HPDE6-E6E7 (cell line): ENCODE results near the gene ODAD2.
A peak's percentile ranks its signal among the peaks of the same experiment; 100 is the strongest.

Experiments
- DNase-seq: peaks from one replicate; pipeline ENCODE4 v3.0.0; 2011; ENCODE audit warnings: missing footprints; ENCODE audit errors: extremely low spot score

ODAD2 gene

DNA sequence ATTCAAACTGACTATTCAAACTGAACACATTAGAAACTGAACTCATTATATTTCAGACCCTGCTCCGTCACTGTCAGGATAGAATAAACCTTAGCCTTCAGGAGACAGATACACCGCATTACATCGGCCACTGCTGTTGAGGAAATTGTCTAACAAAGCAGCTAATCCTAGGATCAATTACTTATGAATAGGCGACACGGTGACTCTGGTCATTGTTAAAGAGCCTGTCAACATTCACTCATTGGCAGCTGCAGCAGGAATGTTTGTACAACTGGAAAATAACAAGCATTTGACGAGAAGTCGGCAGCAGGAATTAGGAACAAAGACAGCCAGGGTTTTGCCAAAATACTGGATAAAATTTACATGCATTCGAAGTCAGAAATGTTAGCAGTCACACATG, 141.3 kb downstream of the ODAD2 start:
- no peak for DNase-seq

DNA sequence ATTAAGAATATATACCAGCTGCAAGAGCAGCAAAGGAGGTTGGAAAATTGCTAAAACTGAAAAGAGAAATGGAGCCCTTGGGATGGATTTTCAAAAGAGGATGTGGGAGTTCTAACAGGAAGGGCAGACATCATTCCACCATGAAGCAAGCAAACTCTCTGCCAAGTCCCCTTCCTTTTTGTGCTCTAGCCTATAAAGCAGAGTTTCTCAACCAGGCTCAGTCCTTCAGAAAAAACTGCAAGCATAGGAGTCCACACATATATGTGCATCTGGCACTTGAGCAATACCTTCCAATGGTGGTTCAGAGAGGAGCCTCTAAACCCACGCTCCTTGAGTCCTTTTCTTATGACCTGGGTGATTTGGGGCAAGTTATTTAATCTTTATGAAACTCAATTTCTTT, 154.7 kb downstream of the ODAD2 start:
- DNase-seq: no peak

DNA sequence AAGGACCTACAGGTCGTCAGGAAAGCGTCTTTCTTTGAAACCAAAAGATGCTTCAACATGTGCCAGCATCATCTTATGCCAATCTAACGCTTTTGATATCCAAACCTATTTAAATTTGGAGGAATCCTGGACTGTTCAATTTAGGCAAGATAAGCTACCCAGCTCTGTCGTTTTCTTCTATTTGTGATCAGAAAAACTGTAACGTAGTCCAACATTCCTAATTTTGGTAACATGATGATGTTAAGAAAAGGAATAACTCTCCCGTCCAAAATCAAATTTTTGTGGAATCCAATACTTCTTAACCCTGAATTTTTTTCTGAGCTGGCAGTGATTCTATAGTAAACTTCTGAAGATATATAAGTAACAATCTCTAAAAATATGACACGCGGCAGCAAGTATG, 160.0 kb downstream of the ODAD2 start:
- DNase-seq: no peak

DNA sequence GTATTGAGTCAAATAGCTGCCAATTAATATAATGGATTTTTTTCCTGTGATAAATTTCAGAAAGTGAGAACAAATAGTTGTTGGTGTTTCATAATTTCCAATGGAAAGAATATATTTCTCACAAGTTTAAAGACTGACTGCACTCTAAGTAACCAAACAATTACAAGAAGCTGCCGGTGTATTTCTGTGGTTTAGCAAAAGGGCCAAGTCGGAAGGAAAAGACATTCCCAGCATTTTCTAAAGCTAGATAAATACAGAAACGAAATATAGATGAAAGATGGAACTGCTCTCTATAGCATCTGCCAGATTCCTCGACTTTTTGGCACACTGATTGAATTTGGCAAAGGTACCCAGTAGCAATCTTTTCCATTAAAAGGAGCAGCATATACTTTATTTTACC, 160.5 kb downstream of the ODAD2 start:
- DNase-seq: no peak

DNA sequence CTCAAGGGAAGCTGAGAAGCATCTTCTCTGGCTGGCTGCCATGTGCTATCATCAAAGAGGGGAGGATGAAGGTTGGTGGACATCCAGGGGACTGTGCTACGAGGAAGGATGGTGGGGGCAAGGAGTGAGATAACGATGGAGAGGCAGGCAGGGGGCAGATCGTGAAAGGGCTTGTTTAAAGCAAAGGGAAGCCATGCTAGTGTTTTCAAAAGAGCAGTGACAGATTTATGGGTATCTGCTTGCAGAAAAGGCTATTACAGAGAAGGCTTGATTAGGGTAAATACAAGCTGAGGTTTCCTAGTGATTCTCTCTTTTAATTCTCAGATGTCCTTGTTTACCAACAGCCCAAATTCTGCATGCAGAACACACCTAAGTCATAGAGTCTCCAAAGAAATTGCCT, 164.4 kb downstream of the ODAD2 start:
- DNase-seq: no peak

DNA sequence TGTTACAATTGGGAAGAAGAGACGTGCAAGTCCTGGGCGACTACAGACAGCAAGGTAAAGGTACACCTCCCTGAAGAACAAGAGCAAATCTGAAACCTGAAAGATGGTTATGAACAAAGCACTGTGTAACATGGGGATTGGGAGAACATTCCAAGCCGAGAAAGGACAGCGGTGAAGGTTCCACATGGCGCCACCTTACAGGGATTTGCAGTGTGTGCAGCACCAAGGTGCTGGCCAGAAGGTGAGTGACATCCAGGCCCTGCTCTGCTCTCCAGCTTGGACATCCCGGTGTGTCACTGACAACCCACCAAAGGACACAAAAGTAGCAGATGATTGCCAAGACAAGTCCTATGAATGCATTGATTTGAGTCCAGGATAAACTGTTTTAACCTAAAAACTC, 165.1 kb downstream of the ODAD2 start:
- no peak for DNase-seq

DNA sequence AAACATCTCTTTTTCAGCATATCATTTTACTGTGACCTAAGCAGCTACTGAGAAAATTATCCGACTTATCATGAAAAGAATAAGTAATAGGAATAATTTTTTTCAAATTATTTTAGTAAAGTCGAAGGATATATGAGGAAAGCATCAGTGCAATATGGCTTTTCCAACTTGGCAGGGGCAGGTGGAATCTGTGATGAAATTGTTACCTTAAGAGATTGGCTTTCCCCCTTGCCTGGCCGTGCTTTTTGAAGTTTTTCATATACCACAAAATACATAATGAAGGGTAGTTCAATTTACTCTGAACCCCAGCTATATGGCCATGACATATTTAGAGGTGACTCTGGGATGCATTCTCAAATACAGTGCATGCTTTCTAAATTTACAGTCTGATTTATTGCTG, 166.1 kb downstream of the ODAD2 start:
- no peak for DNase-seq

DNA sequence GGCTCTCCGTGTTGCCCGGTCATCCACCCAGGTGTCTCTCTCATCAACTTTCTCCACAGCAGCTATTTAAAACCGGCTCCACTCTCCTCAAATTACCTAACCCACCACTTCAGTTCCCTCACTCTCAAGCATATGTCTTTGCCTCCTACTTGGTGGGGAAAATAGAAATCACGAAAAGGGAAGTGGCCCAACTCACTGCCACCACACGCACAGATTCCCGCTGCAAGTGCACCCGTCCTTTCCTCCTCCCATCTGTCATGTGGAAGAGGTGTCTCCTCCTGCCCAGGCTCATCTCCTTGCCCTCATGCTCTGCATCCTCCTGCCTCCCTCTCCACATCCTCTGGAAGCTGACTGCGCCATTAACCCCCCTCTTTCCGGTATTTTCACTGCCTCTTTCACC, 172.5 kb downstream of the ODAD2 start:
- DNase-seq: no peak

DNA sequence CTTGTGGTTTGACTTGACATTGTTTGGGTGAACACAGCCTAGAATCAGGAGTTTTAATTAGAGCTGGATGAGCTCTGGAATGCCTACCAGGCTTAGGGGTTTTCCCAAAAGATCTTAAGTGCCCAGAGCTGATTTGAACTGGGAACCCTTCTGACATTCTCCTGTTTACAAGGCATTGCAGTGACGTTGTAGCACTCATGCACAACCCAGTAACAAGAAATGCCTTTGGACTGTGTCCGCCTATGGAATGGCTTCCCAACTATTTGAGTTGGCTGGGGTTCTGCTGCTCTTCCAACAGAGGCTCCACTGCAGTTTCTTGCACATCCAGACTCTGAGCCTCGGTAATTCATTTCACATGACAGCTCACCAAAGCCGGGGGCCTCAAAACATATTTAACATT, 176.6 kb downstream of the ODAD2 start:
- DNase-seq: no peak

DNA sequence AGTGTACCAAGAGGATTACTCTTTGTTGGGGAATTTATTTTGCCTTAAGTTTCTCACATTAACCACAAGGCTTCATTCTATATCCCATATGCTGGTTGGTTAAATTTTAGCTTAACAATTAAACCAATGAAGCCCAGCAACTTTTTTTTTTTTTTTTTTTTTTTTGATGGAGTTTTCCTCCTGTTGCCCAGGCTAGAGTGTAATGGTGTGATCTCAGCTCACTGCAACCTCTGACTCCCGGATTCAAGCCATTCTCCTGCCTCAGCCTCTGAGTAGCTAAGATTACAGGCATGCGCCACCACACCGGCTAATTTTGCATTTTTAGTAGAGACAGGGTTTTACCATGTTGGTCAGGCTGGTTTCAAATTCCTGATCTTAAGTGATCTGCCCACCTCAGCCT, 178.2 kb downstream of the ODAD2 start:
- DNase-seq: no peak

DNA sequence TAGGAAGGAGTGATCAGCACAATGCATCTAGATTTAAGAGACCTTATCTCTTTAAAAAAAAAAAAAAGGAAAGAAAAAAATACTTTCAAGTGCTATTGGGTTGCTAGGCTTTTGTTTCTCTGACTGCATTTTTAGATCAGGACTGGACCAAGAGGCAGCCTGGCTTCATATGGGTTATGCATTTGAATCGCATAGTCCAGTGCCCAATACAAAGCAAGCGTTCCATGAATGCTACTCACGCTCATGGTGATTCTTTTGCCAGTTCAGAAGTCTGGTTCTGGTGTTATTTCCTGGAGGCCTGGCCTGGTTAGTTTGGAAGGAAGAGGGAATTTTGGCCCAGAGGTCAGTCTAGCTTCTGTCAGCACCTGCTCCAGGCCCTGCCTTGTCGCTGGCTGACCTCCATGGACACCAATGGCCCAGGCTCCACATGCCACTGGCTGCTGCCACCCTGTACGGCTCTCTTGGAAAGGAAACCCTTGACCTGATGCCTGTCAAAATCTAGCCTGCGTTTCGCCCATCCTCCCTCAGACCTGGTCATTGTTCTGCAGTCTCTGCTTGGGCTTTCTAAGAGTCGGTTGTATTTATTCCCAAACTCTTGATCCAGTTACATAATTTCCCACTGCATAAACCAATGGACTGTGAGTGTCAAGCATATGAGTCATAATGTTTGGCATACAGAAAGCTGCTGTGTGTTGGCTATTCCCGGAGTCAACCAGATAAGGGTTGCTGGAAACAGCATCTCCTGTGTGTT, 178.9 kb downstream of the ODAD2 start:
- DNase-seq: peak; percentile 1

DNA sequence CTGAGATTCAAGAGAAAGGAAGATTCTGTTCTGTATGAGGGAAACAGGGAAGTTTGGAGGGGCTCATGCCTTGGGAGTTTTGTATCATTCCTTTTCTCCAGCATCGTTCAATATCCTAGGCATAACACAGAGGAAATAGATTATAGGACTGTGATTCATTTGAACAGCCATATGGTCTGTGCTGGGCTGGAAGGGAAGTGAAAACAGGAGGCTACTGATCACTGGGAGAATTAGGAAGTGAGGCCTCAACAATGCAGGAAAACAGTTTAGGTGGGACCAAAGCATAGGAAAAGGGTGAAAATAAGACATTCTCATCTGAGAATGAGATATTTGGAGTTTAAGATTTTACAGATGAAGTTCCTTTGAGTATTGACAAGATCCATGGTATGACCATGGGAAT, 182.6 kb downstream of the ODAD2 start:
- no peak for DNase-seq

DNA sequence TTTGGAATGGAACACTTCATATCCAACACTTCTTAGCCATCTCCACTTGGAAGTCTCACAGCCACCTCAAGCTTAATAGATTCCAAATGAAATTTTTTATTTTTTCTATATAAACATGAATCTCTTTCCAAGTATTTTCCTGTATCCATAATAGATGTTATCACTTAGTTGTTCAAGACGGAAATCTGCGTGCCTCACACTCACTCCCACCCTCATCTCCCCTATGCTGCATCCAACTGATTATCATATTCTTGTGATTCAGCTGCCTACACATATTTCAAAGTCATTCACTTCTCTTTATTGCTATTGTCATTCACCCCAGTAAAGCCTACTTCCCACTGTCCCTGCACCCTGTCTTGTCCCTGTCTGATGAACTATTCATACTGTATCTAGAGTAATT, 183.0 kb downstream of the ODAD2 start:
- DNase-seq: no peak

DNA sequence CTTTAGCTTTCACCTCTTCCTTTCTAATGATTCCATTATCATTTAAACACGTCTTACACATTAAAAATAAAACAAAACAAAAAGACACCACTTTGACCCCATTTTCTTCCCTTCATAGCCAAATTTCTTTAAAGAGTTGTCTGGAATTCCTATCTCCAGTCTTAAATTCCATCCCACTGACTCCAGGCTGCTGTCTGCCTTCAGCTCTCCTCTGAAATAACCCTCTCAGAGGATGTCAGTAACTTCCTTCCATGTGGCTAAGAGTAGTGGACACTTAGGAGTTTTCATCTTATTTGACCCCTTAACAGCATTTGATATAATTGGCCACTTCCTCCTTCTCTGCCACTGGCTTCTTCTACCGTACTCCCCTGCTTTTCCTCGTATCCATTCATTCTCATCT, 183.6 kb downstream of the ODAD2 start:
- DNase-seq: no peak

DNA sequence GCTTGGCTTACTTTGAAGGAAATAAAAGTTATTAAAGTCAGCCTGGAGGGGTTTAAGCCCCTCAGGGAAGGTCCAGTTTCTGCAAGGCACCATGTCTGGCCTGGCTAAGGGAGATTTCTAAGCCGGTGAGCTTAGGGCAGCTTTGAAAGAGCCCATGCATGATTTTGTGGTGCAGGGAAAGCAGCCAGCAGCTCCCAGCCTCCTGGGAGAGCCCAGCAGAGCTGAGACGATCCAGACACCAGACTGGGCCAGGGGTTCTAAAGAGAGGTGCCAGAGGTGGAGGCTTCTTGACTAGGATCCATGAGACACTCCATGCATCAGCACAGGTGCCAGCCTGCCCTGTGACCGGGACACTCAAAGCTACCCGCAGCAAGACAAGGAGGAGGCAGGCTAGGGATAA, 193.7 kb downstream of the ODAD2 start:
- DNase-seq: no peak

DNA sequence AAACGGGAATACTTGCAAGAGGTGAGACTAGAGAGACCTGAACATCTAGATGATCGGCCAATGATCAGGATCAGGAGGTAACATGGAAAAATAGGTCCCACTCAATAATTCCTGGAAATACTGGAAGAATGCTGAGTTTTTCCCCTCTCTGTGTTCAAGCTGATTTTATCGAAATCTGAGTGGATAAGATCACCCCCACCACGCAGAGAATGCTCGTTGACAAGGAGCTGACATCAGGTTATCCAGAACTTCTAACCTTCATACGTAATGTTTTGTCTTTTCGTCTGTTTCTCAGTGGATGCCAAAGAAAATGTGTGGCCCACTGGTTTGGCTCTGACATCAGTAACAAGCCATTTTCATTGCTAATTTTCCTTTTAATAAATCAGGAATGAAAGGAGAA, 194.7 kb downstream of the ODAD2 start:
- no peak for DNase-seq

DNA sequence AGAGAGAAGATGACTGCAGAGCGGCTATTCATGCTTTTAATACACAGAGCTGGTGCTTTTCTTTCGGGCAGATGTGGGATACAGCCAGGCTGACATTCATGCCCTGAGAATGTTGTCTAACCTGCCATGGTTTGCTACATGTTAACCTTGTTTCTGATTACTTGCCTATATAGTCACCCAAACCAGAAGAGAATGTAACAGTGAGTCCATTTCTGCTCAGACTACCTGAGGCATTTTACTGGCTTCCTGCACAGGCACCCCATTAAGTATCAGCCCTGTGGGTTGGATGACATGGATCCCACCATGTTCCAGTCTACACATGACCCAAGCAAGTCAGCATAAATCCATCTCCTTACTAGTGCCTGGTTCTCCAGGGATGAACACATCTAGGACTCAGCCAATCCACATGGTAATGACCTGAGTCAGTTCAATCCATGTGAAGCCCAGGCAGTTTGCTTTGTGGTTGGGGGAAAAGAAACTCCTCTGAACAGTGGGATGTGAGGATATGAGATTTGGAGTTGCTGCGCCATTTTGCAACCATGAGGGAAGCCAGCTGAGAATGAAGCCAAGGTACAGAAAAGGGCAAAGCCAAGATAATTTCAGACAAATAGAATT, 197.6 kb downstream of the ODAD2 start:
- peak; percentile 19 for DNase-seq

DNA sequence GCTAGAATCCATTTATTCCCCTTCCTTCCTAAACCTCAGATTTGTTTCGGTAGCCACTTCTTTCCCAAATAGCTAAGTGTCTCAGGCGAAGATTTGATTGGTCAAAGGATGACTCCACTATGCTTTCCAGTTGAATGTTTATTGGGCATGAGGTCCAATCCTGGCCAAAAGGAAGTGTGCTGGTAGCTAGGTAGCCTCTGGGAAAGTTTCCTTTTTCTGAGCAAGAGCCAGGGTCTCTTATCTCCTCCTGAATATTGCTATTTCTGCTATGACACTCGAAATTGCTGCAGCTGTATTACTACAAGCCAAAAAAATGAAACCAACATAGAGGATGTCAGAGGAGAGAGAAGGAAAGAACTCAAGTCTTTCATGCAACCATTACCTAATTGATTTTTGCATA, 199.8 kb downstream of the ODAD2 start:
- no peak for DNase-seq

DNA sequence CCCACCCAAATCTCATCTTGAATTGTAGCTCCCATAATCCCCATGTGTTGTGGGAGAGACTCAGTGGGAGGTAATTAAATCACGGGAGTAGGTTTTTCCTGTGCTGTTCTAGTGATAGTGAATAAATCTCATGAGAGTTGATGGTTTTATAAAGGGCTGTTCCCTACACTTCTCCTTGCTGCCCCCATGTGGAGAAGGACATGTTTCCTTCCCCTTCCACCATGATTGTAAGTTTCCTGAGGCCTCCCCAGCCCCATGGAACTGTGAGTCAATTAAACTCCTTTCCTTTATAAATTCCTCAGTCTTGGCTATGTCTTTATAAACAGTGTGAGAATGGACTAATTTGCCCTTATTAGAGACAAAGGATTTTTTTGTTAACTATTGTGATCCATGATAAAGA, 204.7 kb downstream of the ODAD2 start:
- no peak for DNase-seq

DNA sequence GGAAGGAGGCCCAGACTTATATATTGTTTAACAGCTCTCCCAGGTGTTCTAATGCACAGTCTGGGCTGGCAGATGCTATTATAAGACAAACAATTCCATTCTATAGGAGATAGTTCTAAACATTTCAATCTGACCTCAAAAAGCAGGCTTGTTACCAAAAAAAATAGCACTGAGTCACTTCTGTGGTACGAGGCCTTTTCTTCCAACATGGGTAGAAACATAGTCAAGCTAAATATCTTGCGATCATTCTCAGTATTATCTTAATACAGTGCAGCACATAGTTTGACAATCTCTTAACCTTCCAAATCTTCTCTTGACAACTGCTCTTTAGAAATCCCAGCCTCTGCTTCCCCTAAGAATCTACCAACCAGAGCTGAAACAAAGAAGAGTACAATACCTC, 206.7 kb downstream of the ODAD2 start:
- DNase-seq: no peak

DNA sequence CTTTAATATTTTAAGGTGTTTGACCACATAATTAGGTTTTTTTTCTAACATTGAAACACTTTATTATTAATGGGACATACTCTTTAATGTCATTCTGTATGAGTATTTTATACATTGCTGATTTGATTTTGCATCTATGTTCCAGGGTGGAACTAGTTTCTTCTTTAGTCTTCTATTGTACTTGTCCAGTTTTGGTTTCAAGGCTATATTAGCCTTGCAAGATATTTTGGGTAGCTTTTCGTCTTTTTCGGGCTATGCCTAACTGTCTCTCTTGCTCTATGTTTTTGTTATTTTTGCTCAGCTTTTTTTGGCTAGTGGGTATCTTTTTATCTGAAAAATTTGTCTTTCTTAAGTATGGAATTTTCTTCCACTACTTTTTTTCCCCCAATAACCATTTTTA, 214.6 kb downstream of the ODAD2 start:
- no peak for DNase-seq

DNA sequence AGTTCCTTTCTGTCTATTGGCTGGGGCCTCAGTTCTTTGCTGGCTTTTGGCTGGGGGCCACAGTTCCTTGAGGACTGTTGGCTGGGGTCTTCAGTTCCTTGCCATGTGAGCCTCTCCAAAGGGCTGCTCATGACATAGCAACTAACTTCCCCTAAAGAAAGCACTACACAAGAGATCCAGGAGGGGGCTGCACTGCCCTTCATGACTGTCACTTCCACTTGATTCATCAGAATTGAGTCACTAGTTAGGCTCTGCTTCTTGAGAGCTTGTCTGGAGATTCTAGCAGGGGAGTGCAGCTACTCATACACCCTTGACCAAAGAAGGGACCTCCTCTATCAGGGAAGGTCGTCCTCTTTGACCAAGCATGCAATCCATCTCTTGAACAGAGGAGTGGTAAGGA, 215.2 kb downstream of the ODAD2 start:
- DNase-seq: peak; percentile 13

DNA sequence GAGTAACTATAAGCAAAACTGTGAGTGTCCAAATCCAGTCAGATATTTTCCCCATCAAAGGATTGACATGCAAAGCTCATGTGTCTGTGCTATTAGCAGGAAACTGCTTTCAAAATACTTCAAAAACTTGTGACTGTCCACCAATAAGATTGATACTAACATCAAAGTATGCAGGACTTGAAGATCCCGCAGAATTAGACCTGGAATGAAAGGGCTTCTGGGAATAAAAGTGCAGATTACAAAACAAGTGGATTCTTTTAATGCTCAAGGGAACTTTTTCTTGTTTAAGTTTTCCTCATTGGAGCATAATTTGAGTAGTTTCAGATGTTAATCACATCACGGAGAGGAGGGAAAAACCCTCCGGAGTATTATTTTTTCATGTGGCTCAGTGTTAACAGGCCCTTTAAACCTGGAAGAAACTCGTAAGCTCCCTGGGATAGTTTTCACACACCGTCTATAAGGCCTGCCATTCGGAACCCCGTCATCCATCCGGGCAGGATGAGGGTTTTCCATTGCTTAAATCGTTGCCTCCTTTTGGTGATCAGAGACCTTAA, 219.3 kb downstream of the ODAD2 start:
- no peak for DNase-seq

DNA sequence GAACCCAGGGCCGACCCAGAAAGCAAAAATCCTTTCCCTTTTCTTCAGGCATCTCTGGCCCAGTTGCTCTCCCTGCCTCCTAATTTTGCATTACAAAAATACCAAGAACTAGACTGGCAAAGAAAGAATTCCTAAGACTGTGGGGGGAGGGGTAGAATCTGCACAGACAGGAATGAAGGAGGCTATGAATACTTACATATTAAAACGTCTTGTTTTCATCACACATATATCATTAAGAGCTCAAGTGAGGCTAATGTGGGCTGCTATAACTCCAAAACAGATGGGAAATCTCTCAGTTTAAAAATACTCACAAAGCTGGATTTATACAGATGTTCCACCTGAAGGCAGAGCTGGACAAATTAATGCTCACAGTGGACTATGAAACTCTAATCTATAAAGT, 224.0 kb downstream of the ODAD2 start:
- DNase-seq: no peak
